Activated CD4-positive, alpha-beta T cell treated with anti-CD3 and anti-CD28 coated beads, Interleukin-2, amount 10 ng/mL, durations not matched to agents 7 days and 5 days (primary cell): ENCODE measurements around the gene MYOF. TPM values are rescaled to one million over a fixed set of nuclear protein-coding genes. Genes with fewer than 3 reads are reported as not detected.

ENCODE experiments used
- CTCF ChIA-PET: fragments of 350-600 bp; sonication (Branson Sonifier 250); formaldehyde crosslinking; loops from one replicate; lab custom pipeline; 2021; ENCODE audit warnings: antibody characterized with exemption; lab: Charles Lee
- POLR2A ChIA-PET: fragments of 350-600 bp; sonication (Branson Sonifier 250); formaldehyde crosslinking; loops from one replicate; lab custom pipeline; 2021; ENCODE audit warnings: antibody characterized with exemption; lab: Charles Lee
- DNase-seq: peaks from one replicate; pipeline ENCODE4 v3.0.0-alpha.2; 2020
- H3K27ac Mint-ChIP-seq: one replicate; pipeline ENCODE4 v1.8.0; 2021; ENCODE audit warnings: mild to moderate bottlenecking, moderate library complexity, mixed read lengths
- H3K27me3 Mint-ChIP-seq: one replicate; pipeline ENCODE4 v1.8.0; 2021; ENCODE audit warnings: mixed read lengths
- H3K36me3 Mint-ChIP-seq: one replicate; pipeline ENCODE4 v1.8.0; 2021; ENCODE audit warnings: low read depth, mixed read lengths
- H3K4me1 Mint-ChIP-seq: one replicate; pipeline ENCODE4 v1.8.0; 2021; ENCODE audit warnings: mixed read lengths
- H3K4me3 Mint-ChIP-seq: one replicate; pipeline ENCODE4 v1.8.0; 2021; ENCODE audit warnings: mild to moderate bottlenecking, moderate library complexity, mixed read lengths
- H3K9me3 Mint-ChIP-seq: one replicate; pipeline ENCODE4 v1.8.0; 2021; ENCODE audit warnings: mixed read lengths
- total RNA-seq, 2 experiments: library from RNA; stranded (reverse); gene quantifications; one replicate each; pipeline ENCODE4 v1.2.3, GENCODE V29; 2021

Gene MYOF, protein sequence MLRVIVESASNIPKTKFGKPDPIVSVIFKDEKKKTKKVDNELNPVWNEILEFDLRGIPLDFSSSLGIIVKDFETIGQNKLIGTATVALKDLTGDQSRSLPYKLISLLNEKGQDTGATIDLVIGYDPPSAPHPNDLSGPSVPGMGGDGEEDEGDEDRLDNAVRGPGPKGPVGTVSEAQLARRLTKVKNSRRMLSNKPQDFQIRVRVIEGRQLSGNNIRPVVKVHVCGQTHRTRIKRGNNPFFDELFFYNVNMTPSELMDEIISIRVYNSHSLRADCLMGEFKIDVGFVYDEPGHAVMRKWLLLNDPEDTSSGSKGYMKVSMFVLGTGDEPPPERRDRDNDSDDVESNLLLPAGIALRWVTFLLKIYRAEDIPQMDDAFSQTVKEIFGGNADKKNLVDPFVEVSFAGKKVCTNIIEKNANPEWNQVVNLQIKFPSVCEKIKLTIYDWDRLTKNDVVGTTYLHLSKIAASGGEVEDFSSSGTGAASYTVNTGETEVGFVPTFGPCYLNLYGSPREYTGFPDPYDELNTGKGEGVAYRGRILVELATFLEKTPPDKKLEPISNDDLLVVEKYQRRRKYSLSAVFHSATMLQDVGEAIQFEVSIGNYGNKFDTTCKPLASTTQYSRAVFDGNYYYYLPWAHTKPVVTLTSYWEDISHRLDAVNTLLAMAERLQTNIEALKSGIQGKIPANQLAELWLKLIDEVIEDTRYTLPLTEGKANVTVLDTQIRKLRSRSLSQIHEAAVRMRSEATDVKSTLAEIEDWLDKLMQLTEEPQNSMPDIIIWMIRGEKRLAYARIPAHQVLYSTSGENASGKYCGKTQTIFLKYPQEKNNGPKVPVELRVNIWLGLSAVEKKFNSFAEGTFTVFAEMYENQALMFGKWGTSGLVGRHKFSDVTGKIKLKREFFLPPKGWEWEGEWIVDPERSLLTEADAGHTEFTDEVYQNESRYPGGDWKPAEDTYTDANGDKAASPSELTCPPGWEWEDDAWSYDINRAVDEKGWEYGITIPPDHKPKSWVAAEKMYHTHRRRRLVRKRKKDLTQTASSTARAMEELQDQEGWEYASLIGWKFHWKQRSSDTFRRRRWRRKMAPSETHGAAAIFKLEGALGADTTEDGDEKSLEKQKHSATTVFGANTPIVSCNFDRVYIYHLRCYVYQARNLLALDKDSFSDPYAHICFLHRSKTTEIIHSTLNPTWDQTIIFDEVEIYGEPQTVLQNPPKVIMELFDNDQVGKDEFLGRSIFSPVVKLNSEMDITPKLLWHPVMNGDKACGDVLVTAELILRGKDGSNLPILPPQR (N-terminal part only)
- 1 to 10 TPM; 1.4 to 2.7 TPM for total RNA-seq

- Mint-ChIP-seq H3K27ac (peak within 1 kb of the TSS; percentile 82), H3K36me3 (no peaks in the 10 kb centered on the region), H3K4me3 (peak within 1 kb of the TSS; percentile 75), H3K4me1 (peaks cover 13% of the 10 kb centered on the region), H3K9me3 (no peaks in the 10 kb centered on the region), H3K27me3 (peaks cover 9% of the 10 kb centered on the region)
- peak; percentile 70 for DNase-seq
- CTCF ChIA-PET: interaction anchor here (0.7 to 9.6 kb wide), 20 partner anchors 10 to 465 kb away, joined by 3 to 109 read pairs (median 6); partner anchors contain the start of gene CEP55
- POLR2A ChIA-PET: interaction anchor here (0.6 kb wide), 1 partner anchor 581 kb away, joined by 13 read pairs; no protein-coding TSS in a partner anchor
Observed at GRCh38 chr10:93482145-93482834, at the start of gene MYOF. TSS of gene MYOF (minus strand) at chr10:93482334. CDS start at chr10:93482194, 140 bp downstream.

DNA sequence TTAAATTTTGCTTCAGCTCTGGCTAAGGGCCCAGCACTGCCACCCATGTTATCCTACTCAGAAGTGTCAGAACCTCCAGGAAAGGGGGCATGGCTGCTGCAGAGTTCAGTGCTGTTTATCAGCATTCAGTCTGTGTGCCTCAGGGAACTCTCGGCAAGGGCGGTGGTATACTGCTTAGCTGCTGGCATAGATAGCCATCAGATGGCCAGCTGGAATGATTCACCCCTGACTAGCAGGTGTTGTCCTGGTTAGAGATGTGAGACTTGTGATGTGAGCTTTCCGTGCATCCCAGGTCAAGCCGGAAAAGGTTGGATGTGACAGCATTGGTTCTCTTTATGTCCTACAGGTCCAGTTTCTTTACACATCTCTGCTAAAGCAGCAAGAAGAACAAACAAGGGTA lies 36.4 kb upstream of the MYOF start:
- H3K36me3 Mint-ChIP-seq: peaks cover 81% of the 10 kb centered on the region
- ChIA-PET POLR2A (no interaction called here), CTCF (interaction anchor here (1.7 kb wide), 1 partner anchor 24 kb away, joined by 4 read pairs; no protein-coding TSS in a partner anchor)
- H3K27me3 Mint-ChIP-seq: no peaks in the 10 kb centered on the region
- H3K4me3 Mint-ChIP-seq: no peak overlapping the region
- H3K27ac Mint-ChIP-seq: no peak overlapping the region
- no peaks in the 10 kb centered on the region for H3K4me1 Mint-ChIP-seq
- H3K9me3 Mint-ChIP-seq: peaks cover 4% of the 10 kb centered on the region
- DNase-seq: no peak

GRCh38 chr10:93516006-93516380 lies 33.9 kb upstream of the MYOF start:
- no peak for DNase-seq
- Mint-ChIP-seq H3K9me3 (peaks cover 4% of the 10 kb centered on the region), H3K36me3 (peaks cover 67% of the 10 kb centered on the region), H3K27me3 (no peaks in the 10 kb centered on the region), H3K4me3 (no peak overlapping the region), H3K27ac (no peak overlapping the region), H3K4me1 (peaks cover 1% of the 10 kb centered on the region)
- CTCF ChIA-PET: no interaction called here
- POLR2A ChIA-PET: no interaction called here

DNA sequence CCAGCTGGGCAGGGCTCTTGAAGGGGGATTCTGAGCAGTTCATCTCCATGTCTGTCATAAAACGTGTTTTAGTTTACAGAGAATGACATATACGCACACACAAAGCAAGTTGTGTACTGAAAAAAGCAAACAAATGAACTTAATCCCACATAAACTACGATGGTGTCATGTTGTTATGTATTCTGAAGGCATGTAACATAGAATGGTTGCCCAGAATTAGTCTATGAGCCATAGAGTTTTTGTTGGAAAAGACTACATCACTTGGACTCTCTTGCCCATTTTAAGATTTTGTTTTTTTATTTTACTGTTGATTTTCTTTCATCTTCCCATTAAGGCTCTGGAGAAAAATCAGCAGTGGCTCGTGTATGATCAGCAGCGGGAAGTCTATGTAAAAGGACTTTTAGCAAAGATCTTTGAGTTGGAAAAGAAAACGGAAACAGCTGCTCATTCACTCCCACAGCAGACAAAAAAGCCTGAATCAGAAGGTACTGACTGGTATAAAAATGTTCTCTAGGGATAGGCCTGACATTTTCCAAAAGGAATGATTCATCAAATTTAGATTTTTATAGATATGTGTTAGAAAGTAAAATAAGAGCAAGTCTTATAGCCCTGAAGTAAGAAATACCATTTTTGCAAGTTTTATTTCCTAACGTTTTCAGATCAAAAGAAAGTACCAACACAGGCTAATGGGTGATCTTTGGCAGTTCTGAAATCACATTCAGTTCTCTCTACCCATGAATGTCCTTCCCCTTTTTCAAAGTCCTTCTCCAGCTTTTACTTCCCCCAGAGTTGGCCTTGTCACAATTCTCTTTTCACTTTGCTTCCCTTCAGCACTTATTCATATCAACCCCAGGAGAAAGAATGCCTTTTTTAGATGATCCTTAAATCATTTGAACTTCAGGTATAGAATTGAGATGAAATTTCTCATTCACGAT lies 33.2 kb upstream of the MYOF start:
- H3K27me3 Mint-ChIP-seq: no peaks in the 10 kb centered on the region
- no peak overlapping the region for H3K27ac Mint-ChIP-seq
- peaks cover 1% of the 10 kb centered on the region for H3K4me1 Mint-ChIP-seq
- ChIA-PET CTCF (interaction anchor here (0.6 kb wide), 1 partner anchor 517 kb away, joined by 3 read pairs; no protein-coding TSS in a partner anchor), POLR2A (no interaction called here)
- peaks cover 4% of the 10 kb centered on the region for H3K9me3 Mint-ChIP-seq
- peaks cover 65% of the 10 kb centered on the region for H3K36me3 Mint-ChIP-seq
- H3K4me3 Mint-ChIP-seq: no peak overlapping the region
- no peak for DNase-seq

DNA sequence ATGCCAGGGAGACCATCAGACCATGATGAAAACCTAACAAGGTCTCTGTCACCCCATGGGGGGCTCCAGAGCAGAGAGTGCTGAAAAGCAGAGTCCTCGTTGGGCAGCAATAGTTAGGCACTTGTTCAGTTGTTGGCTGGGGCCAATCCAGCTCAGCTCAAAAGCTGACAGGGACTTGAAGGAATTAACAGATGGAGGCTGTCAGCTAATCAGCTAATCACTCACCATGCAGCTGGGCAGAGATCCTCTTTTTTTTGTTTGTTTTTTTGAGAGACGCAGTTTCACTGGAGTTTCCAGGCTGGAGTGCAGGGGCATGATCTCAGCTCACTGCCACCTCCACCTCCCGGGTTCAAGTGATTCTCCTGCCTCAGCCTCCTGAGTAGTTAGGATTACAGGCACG lies 32.4 kb upstream of the MYOF start:
- no peak for DNase-seq
- no peak overlapping the region for H3K4me3 Mint-ChIP-seq
- H3K4me1 Mint-ChIP-seq: peaks cover 1% of the 10 kb centered on the region
- H3K9me3 Mint-ChIP-seq: peaks cover under 1% of the 10 kb centered on the region
- ChIA-PET CTCF (interaction anchor here (0.6 kb wide), 1 partner anchor 516 kb away, joined by 3 read pairs; no protein-coding TSS in a partner anchor), POLR2A (no interaction called here)
- H3K27ac Mint-ChIP-seq: no peak overlapping the region
- H3K27me3 Mint-ChIP-seq: no peaks in the 10 kb centered on the region
- H3K36me3 Mint-ChIP-seq: peaks cover 61% of the 10 kb centered on the region

DNA sequence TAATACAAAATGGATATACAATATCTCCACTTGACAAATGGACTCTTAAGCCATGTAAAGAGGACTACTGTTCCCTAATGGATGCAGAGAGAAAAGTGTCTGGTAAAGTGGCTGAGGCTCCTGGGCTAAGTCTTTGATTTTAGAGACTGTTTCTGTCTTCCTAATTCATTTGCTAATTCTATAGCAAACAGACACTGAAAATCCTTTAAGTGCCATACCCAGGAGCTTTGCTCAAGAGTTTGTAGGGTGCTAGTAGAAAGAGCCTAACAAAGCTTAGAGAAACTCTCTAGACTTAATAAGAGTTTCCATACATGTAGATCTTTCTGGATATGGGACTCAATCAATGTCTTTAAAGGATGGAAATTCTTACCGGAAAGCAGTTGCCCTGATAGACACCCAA lies 31.0 kb upstream of the MYOF start:
- H3K4me3 Mint-ChIP-seq: no peak overlapping the region
- H3K27ac Mint-ChIP-seq: no peak overlapping the region
- no peaks in the 10 kb centered on the region for H3K27me3 Mint-ChIP-seq
- peaks cover 5% of the 10 kb centered on the region for H3K4me1 Mint-ChIP-seq
- ChIA-PET POLR2A (no interaction called here), CTCF (interaction anchor here (1.0 to 3.7 kb wide), 4 partner anchors 17 to 137 kb away, joined by 4 to 16 read pairs (median 7); partner anchors contain the start of gene MYOF)
- H3K9me3 Mint-ChIP-seq: no peaks in the 10 kb centered on the region
- H3K36me3 Mint-ChIP-seq: peaks cover 56% of the 10 kb centered on the region
- DNase-seq: no peak

DNA sequence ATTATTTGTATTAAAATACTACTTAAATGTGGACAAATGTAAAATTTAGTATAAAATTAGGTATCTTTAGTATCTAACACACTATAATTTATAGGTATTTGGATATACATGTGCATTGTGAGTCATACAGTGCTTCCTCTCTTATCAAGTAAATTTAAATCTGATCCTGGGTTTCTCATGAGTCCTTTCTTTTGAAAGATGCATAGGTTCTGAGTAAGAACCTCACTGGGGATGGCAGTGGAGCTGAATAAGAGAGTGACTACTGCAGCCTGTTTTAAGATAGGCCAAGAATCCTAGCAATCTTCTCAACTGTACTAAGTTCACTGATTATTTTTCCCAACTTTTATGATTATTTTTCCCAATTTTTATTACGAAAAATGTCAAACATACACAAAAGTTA lies 30.4 kb upstream of the MYOF start:
- H3K36me3 Mint-ChIP-seq: peaks cover 57% of the 10 kb centered on the region
- no peaks in the 10 kb centered on the region for H3K9me3 Mint-ChIP-seq
- no peak overlapping the region for H3K4me3 Mint-ChIP-seq
- no peak overlapping the region for H3K27ac Mint-ChIP-seq
- ChIA-PET POLR2A (no interaction called here), CTCF (interaction anchor here (0.7 to 3.7 kb wide), 5 partner anchors 17 to 155 kb away, joined by 3 to 16 read pairs (median 5); partner anchors contain the start of gene MYOF)
- H3K27me3 Mint-ChIP-seq: no peaks in the 10 kb centered on the region
- DNase-seq: no peak
- peaks cover 5% of the 10 kb centered on the region for H3K4me1 Mint-ChIP-seq

DNA sequence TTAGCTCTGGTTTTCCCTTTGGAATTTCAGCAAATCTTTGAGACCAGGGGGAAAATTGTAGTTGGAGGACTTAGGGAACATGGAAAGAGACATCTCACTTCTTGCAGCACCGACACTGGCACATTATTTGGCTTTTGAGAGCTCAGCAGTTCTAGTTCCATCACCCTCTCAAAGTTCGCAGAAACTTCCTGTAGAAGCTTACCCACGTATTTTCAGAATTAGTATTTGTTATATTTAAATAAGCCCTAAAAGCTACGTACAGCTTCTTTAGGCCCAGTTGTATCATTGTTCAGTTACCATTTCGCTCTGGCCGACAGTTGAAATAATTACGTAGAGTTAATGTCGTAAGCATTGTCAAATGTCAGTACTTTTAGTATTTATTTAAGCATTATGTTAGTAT lies 27.7 kb upstream of the MYOF start:
- Mint-ChIP-seq H3K4me3 (no peak overlapping the region), H3K27me3 (no peaks in the 10 kb centered on the region), H3K36me3 (peaks cover 47% of the 10 kb centered on the region), H3K9me3 (no peaks in the 10 kb centered on the region), H3K27ac (no peak overlapping the region), H3K4me1 (peaks cover 7% of the 10 kb centered on the region)
- CTCF ChIA-PET: interaction anchor here (0.8 to 1.8 kb wide), 4 partner anchors 10 to 153 kb away, joined by 3 to 6 read pairs (median 4); no protein-coding TSS in a partner anchor
- DNase-seq: no peak
- POLR2A ChIA-PET: no interaction called here

DNA sequence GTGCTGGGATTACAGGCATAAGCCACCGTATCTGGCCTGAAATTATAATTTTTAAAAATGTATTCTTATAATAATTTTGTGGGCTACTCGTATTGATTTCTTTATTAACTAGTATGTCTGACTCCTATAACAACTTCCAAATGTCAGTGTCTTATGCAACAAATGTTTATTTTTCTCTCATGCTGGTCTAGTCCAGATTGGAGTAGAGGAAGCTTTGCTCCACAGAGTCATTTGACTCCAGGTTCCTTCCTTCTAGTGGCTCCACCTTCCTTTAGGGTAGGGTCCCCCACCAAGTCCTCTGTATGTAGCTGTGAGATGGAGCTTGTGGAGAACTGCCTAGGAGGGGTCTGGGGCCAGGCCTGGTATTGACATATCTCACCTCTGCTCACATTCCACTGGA lies 22.9 kb upstream of the MYOF start:
- CTCF ChIA-PET: interaction anchor here (0.7 to 3.8 kb wide), 3 partner anchors 9 to 474 kb away, joined by 3 to 14 read pairs (median 5); partner anchors contain the start of gene CEP55
- H3K9me3 Mint-ChIP-seq: no peaks in the 10 kb centered on the region

GRCh38 chr10:93503075-93503474 lies 20.9 kb upstream of the MYOF start:
- H3K27ac Mint-ChIP-seq: peak overlapping the region; percentile 89
- H3K9me3 Mint-ChIP-seq: no peaks in the 10 kb centered on the region
- ChIA-PET POLR2A (no interaction called here), CTCF (interaction anchor here (0.7 to 3.8 kb wide), 5 partner anchors 8 to 221 kb away, joined by 3 to 14 read pairs (median 6); partner anchors contain the start of gene MYOF)
- H3K27me3 Mint-ChIP-seq: no peaks in the 10 kb centered on the region
- DNase-seq: no peak
- H3K36me3 Mint-ChIP-seq: peaks cover 63% of the 10 kb centered on the region
- peak overlapping the region; percentile 65 for H3K4me3 Mint-ChIP-seq
- peaks cover 51% of the 10 kb centered on the region for H3K4me1 Mint-ChIP-seq

More for the DNA sequence above, 22.9 kb upstream of the MYOF start:
- Mint-ChIP-seq H3K4me3 (no peak overlapping the region), H3K27ac (no peak overlapping the region), H3K4me1 (peaks cover 36% of the 10 kb centered on the region), H3K27me3 (no peaks in the 10 kb centered on the region), H3K36me3 (peaks cover 59% of the 10 kb centered on the region)
- POLR2A ChIA-PET: no interaction called here
- no peak for DNase-seq
